Neuronal stem cell (in vitro differentiated cells): ENCODE measurements around the gene CPNE4.

Experiments
- DNase-seq: peaks from one replicate; pipeline ENCODE4 v3.0.0-alpha.2; 2013; ENCODE audit warnings: low spot score
- H2AFZ ChIP-seq: one replicate; pipeline ENCODE4 v1.6.1; 2013; ENCODE audit warnings: mild to moderate bottlenecking, low read length, inconsistent platforms
- H2AK5ac ChIP-seq: 2 replicates; pipeline ENCODE4 v1.6.1; 2013; ENCODE audit warnings: low read depth, mild to moderate bottlenecking, inconsistent platforms, low read length, moderate library complexity, mixed read lengths
- H2BK120ac ChIP-seq: 2 replicates; pipeline ENCODE4 v1.6.1; 2013; ENCODE audit warnings: low read depth, mild to moderate bottlenecking, inconsistent platforms, low read length, moderate library complexity, mixed read lengths
- H2BK12ac ChIP-seq: one replicate; pipeline ENCODE4 v1.6.1; 2013; ENCODE audit warnings: low read length, inconsistent platforms
- H2BK15ac ChIP-seq: 2 replicates; pipeline ENCODE4 v1.6.1; 2013; ENCODE audit warnings: mild to moderate bottlenecking, low read length, inconsistent platforms, mixed read lengths
- H2BK5ac ChIP-seq: one replicate; pipeline ENCODE4 v1.6.1; 2013; ENCODE audit warnings: inconsistent platforms, mild to moderate bottlenecking, low read length, moderate library complexity
- H3K14ac ChIP-seq: one replicate; pipeline ENCODE4 v1.6.1; 2013; ENCODE audit warnings: low read length, inconsistent platforms
- H3K18ac ChIP-seq: 2 replicates; pipeline ENCODE4 v1.6.1; 2013; ENCODE audit warnings: low read length, inconsistent platforms
- H3K23ac ChIP-seq: 2 replicates; pipeline ENCODE4 v1.6.1; 2013; ENCODE audit warnings: low read depth, mild to moderate bottlenecking, mixed read lengths, low read length, inconsistent platforms; ENCODE audit not compliant: poor library complexity
- H3K27ac ChIP-seq: replicated peaks from 3 replicates; pipeline ENCODE4 v1.5.1; 2013; ENCODE audit warnings: low read length, inconsistent platforms
- H3K27me3 ChIP-seq, 3 experiments: 2 replicates each; pipeline ENCODE4 v1.6.1; 2013; ENCODE audit warnings: low read length in 3 of 3, mild to moderate bottlenecking in 2 of 3, inconsistent platforms in 1 of 3, low read depth in 1 of 3, mixed read lengths in 1 of 3, moderate library complexity in 1 of 3; ENCODE audit not compliant: control insufficient read depth in 3 of 3, insufficient read depth in 3 of 3
- H3K36me3 ChIP-seq, 2 donors: replicated peaks in 1 of 2; 2 replicates each; pipeline ENCODE4 v1.6.1; 2013; ENCODE audit warnings: low read length in 2 of 2; ENCODE audit not compliant: control insufficient read depth in 2 of 2, insufficient read depth in 2 of 2
- H3K4ac ChIP-seq: 2 replicates; pipeline ENCODE4 v1.6.1; 2013; ENCODE audit warnings: inconsistent platforms, mild to moderate bottlenecking, low read length, moderate library complexity
- H3K4me1 ChIP-seq, 2 donors: 1 replicate in 1 of 2; 2 replicates in 1 of 2; pipeline ENCODE4 v1.6.1; 2013; ENCODE audit warnings: low read length in 2 of 2, low read depth in 1 of 2; ENCODE audit not compliant: control insufficient read depth in 2 of 2, insufficient read depth in 1 of 2
- H3K4me2 ChIP-seq: one replicate; pipeline ENCODE4 v1.6.1; 2013; ENCODE audit warnings: mild to moderate bottlenecking, low read length, inconsistent platforms; ENCODE audit not compliant: insufficient read depth, poor library complexity, severe bottlenecking
- H3K4me3 ChIP-seq, 2 donors: 2 replicates each; pipeline ENCODE4 v1.5.1; 2013; ENCODE audit warnings: low read length in 2 of 2, mild to moderate bottlenecking in 2 of 2, inconsistent platforms in 1 of 2, moderate library complexity in 1 of 2
- H3K79me1 ChIP-seq: one replicate; pipeline ENCODE4 v1.6.1; 2013; ENCODE audit warnings: low read depth, mild to moderate bottlenecking, inconsistent platforms, low read length, moderate library complexity
- H3K9ac ChIP-seq: one replicate; pipeline ENCODE4 v1.6.1; 2013; ENCODE audit warnings: mild to moderate bottlenecking, low read depth, low read length, inconsistent platforms; ENCODE audit not compliant: poor library complexity
- H3K9me3 ChIP-seq, 2 donors: replicated peaks in 1 of 2; 2 replicates each; pipeline versions ENCODE3 to v1.6.1; 2013; ENCODE audit warnings: low read length in 2 of 2, mild to moderate bottlenecking in 2 of 2, inconsistent platforms in 1 of 2, low read depth in 1 of 2, mixed read lengths in 1 of 2, moderate library complexity in 1 of 2; ENCODE audit not compliant: control insufficient read depth in 2 of 2, insufficient read depth in 1 of 2
- H4K8ac ChIP-seq: one replicate; pipeline ENCODE4 v1.6.1; 2013; ENCODE audit warnings: low read depth, mild to moderate bottlenecking, inconsistent platforms, low read length, moderate library complexity
- H4K91ac ChIP-seq: one replicate; pipeline ENCODE4 v1.6.1; 2013; ENCODE audit warnings: low read length, low read depth, mild to moderate bottlenecking, inconsistent platforms; ENCODE audit not compliant: poor library complexity
- WGBS, 2 donors: extraction: QIAGEN DNeasy Blood & Tissue Kit; methylation state at CpG; one replicate each; pipeline ENCODE4 v1.1.7; 2013; ENCODE audit warnings: missing lambda C conversion rate in 2 of 2, mixed read lengths in 1 of 2; ENCODE audit not compliant: insufficient read length in 2 of 2, insufficient replicate concordance in 1 of 2; ENCODE audit errors: extremely low coverage in 2 of 2; 5-methylcytosine and 5-hydroxymethylcytosine counted together

CPNE4 gene

GRCh38 chr3:131608296-131608695 lies 426.5 kb downstream of the CPNE4 start:
- Histone ChIP-seq H3K79me1 (no peaks in the 10 kb centered on the region), H2BK15ac (no peak overlapping the region), H2BK120ac (no peak overlapping the region), H3K9ac (no peak overlapping the region), H3K14ac (no peak overlapping the region), H3K4ac (no peak overlapping the region), H3K27ac (no peak overlapping the region), H3K4me2 (no peak overlapping the region), H2AFZ (no peak overlapping the region), H3K27me3 (no peaks in the 10 kb centered on the region), H3K36me3 (no peaks in the 10 kb centered on the region), H3K9me3 (no peaks in the 10 kb centered on the region), H4K8ac (no peak overlapping the region), H3K4me1 (no peaks in the 10 kb centered on the region), H2AK5ac (no peak overlapping the region), H3K23ac (no peak overlapping the region), H2BK5ac (no peak overlapping the region), H2BK12ac (no peak overlapping the region), H3K4me3 (no peak overlapping the region), H3K18ac (no peak overlapping the region), H4K91ac (no peak overlapping the region)
- no peak for DNase-seq
- no CpG with 5 or more reads among the region's 1 CpG for WGBS, 2 donors

GRCh38 chr3:131605916-131606315 lies 428.9 kb downstream of the CPNE4 start:
- Histone ChIP-seq H2AFZ (no peak overlapping the region), H2BK15ac (no peak overlapping the region), H3K27me3 (no peaks in the 10 kb centered on the region), H3K27ac (no peak overlapping the region), H3K23ac (no peak overlapping the region), H3K79me1 (no peaks in the 10 kb centered on the region), H2AK5ac (no peak overlapping the region), H2BK120ac (no peak overlapping the region), H3K4me1 (peaks cover 0 to 2% of the 10 kb centered on the region in 2 donors), H2BK12ac (no peak overlapping the region), H2BK5ac (no peak overlapping the region), H3K4me3 (no peak overlapping the region), H3K18ac (no peak overlapping the region), H3K9ac (no peak overlapping the region), H3K4ac (no peak overlapping the region), H4K91ac (no peak overlapping the region), H3K36me3 (no peaks in the 10 kb centered on the region), H3K14ac (no peak overlapping the region), H4K8ac (no peak overlapping the region), H3K9me3 (no peaks in the 10 kb centered on the region), H3K4me2 (no peak overlapping the region)
- WGBS, 2 donors: no CpG with 5 or more reads among the region's 2 CpGs
- no peak for DNase-seq

- H4K91ac ChIP-seq: no peak overlapping the region
- no peaks in the 10 kb centered on the region for H3K9me3 ChIP-seq
- H3K4ac ChIP-seq: no peak overlapping the region
- no peak overlapping the region for H4K8ac ChIP-seq
- peaks cover 0 to 2% of the 10 kb centered on the region in 2 donors for H3K4me1 ChIP-seq
- no peaks in the 10 kb centered on the region for H3K36me3 ChIP-seq
- no peak overlapping the region for H3K4me3 ChIP-seq
- H2BK120ac ChIP-seq: no peak overlapping the region
- H3K14ac ChIP-seq: no peak overlapping the region
- no peak overlapping the region for H3K9ac ChIP-seq
- DNase-seq: no peak
- H3K4me2 ChIP-seq: no peak overlapping the region
- H3K27ac ChIP-seq: no peak overlapping the region
- H2BK12ac ChIP-seq: no peak overlapping the region
- H3K27me3 ChIP-seq: no peaks in the 10 kb centered on the region
- H3K23ac ChIP-seq: no peak overlapping the region
- H2BK15ac ChIP-seq: no peak overlapping the region
- no peak overlapping the region for H2AFZ ChIP-seq
- no peak overlapping the region for H3K18ac ChIP-seq
- H3K79me1 ChIP-seq: no peaks in the 10 kb centered on the region
- H2AK5ac ChIP-seq: no peak overlapping the region
- H2BK5ac ChIP-seq: no peak overlapping the region
These were observed 432.6 kb downstream of the CPNE4 start for GRCh38 chr3:131602011-131602779.

GRCh38 chr3:131597816-131598215 lies 437.0 kb downstream of the CPNE4 start:
- Histone ChIP-seq H3K79me1 (no peaks in the 10 kb centered on the region), H2BK5ac (no peak overlapping the region), H3K9me3 (no peaks in the 10 kb centered on the region), H2AFZ (no peak overlapping the region), H2AK5ac (no peak overlapping the region), H3K14ac (no peak overlapping the region), H4K91ac (no peak overlapping the region), H3K27me3 (no peaks in the 10 kb centered on the region), H3K4me2 (no peak overlapping the region), H2BK12ac (no peak overlapping the region), H3K9ac (no peak overlapping the region), H3K4me1 (peaks cover under 1 to 2% of the 10 kb centered on the region in 2 donors), H3K23ac (no peak overlapping the region), H4K8ac (no peak overlapping the region), H3K4me3 (no peak overlapping the region), H2BK120ac (no peak overlapping the region), H3K27ac (no peak overlapping the region), H3K18ac (no peak overlapping the region), H3K4ac (no peak overlapping the region), H2BK15ac (no peak overlapping the region), H3K36me3 (no peaks in the 10 kb centered on the region)
- no peak for DNase-seq
- no CpG with 5 or more reads among the region's 1 CpG for WGBS, 2 donors
